ENCODE measurements around the gene CIAO2A. TPM values are rescaled to one million over a fixed set of nuclear protein-coding genes. Genes with fewer than 3 reads are reported as not detected.
A peak's percentile ranks its signal among the peaks of the same experiment; 100 is the strongest.

Gene CIAO2A
- total and polyA plus RNA-seq, 2 donors (not counting 3 experiments of a cell fraction or from before 2014, with no cell fraction given): 37.1 to 55.3 TPM

- Histone ChIP-seq H3K4me2 (ENCODE audit: insufficient read depth, low read length) (peak within 1 kb of the TSS; percentile 80), H3K9me3 (replicated peaks; ENCODE audit: control insufficient read depth, insufficient read depth, low read length) (no peaks in the 10 kb centered on the region), H3K4me1 (ENCODE audit: control insufficient read depth, extremely low read depth, insufficient read depth, low read length) (peaks cover 6% of the 10 kb centered on the region), H3K9ac (replicated peaks; ENCODE audit: extremely low read depth, insufficient read depth, low read length) (peak within 1 kb of the TSS; percentile 26), H3K79me2 (ENCODE audit: control insufficient read depth, insufficient read depth, low read length) (no peaks in the 10 kb centered on the region), H3K27me3 (ENCODE audit: control insufficient read depth in 2 of 2, insufficient read depth in 2 of 2, low read length in 2 of 2) (peaks cover 13 to 18% of the 10 kb centered on the region in 2 experiments), H3K4me3 (replicated peaks in 1 of 3; ENCODE audit: insufficient read depth in 1 of 3, low read depth in 1 of 3, low read length in 3 of 3) (peak within 1 kb of the TSS in 2 of 3 experiments; percentile 5 to 45), H2AFZ (ENCODE audit: low read depth, low read length) (peak within 1 kb of the TSS; percentile 96), H3K36me3 (ENCODE audit: control insufficient read depth in 2 of 2, extremely low read depth in 1 of 2, insufficient read depth in 2 of 2, low read length in 2 of 2) (no peaks in the 10 kb centered on the region), H4K20me1 (replicated peaks; ENCODE audit: control insufficient read depth, extremely low read depth, insufficient read depth, low read length) (no peaks in the 10 kb centered on the region), H3K9me1 (replicated peaks; ENCODE audit: control insufficient read depth, extremely low read depth, insufficient read depth, low read length) (no peaks in the 10 kb centered on the region), H3K27ac (ENCODE audit: insufficient read depth, low read depth, low read length) (no peak within 1 kb of the TSS)
- peak; percentile 57 for DNase-seq (ENCODE audit: low read depth, low spot score)
- ChIA-PET CTCF (interaction anchor here (0.6 to 3.6 kb wide), 56 partner anchors 9 to 437 kb away, joined by 3 to 96 read pairs (median 5); no protein-coding TSS in a partner anchor), POLR2A (no interaction called here)
- TF ChIP-seq EZH2 (IDR thresholded peaks at IDR 0.05; ENCODE audit: borderline replicate concordance, low read depth, low read length, severe bottlenecking): peak; percentile 32
- TF ChIP-seq CTCF (IDR thresholded peaks at IDR 0.05; ENCODE audit: extremely low read depth in 1 of 2, insufficient read depth in 1 of 2, low read depth in 1 of 2, low read length in 2 of 2): peak; percentile 79 to 82
- no peak for TF ChIP-seq FOS (IDR thresholded peaks at IDR 0.05; ENCODE audit: borderline replicate concordance, insufficient read depth, low read length)
- no peak for TF ChIP-seq POLR2A (IDR thresholded peaks at IDR 0.05; ENCODE audit: low read depth, low read length)
- no peak for TF ChIP-seq POLR2AphosphoS5 (IDR thresholded peaks at IDR 0.05; ENCODE audit: insufficient read depth, low read depth, low read length)
- no peak for TF ChIP-seq GATA2 (IDR thresholded peaks at IDR 0.05; ENCODE audit: insufficient read depth, insufficient read length, low read depth, low read length)
- TF ChIP-seq, protein P1, sequence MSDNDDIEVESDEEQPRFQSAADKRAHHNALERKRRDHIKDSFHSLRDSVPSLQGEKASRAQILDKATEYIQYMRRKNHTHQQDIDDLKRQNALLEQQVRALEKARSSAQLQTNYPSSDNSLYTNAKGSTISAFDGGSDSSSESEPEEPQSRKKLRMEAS (IDR thresholded peaks at IDR 0.05; ENCODE audit: insufficient read depth, insufficient read length): no peak
- TF ChIP-seq JUN (IDR thresholded peaks at IDR 0.05; ENCODE audit: borderline replicate concordance, insufficient read depth, insufficient read length, low read depth): no peak
- TF ChIP-seq MYC (IDR thresholded peaks at IDR 0.05; ENCODE audit: low read depth, low read length): no peak
- peak; percentile 71 for FAIRE-seq
- dilution Hi-C loops (cut with MboI; ENCODE audit: extremely low pct_ligation_motif_present, low sequenced_read_pairs): no loop called here
- intact Hi-C loops (cut with micrococcal nuclease): loop anchor here (1.0 to 2.0 kb wide), 5 partner anchors 101 to 294 kb away; no protein-coding TSS in a partner anchor
- no TSS peak for BruUV-seq (replicated peaks)
Observed at GRCh38 chr15:64046421-64047153, 47.1 kb downstream of the CIAO2A start, which contains the start of gene DAPK2. Gene DAPK2, minus strand, starts transcription at chr15:64046485. Its CDS starts 6,224 bp downstream, at chr15:64040261.
